ENCODE measurements around the gene HSD11B2.

Gene HSD11B2

DNA sequence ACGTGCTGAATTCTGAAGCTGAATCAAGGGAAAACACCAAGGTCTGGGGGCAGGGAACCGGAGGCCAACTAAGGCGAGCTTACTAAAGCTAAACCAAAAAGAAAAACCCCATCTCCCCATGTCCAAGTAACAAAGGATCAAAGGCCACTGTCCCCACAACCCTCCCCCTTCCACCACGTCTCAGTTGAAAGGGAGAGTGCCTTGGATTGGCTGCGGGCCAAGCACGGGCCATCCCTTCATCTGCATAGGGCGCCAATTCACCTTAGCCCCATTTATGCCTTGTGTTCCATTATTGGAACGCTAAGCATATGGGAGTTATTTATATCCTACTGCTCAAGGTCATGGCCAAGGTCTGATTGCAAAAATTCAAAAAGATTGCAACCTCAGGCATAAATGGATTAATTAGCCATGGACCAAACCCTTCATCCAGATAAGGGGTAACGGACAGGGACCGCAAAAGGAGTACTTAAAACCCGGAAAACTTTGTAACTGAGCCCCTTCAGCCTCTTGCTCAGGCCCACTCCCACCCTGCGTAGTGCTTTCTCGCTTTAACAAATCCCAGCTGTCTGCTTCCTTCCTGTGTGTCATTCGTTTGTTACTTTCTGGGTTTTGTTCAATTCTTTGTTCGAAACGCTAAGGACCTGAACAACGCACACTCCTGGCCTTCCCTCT is 50.8 kb downstream of the HSD11B2 start:
- DNase-seq = peak; percentile 23

DNA sequence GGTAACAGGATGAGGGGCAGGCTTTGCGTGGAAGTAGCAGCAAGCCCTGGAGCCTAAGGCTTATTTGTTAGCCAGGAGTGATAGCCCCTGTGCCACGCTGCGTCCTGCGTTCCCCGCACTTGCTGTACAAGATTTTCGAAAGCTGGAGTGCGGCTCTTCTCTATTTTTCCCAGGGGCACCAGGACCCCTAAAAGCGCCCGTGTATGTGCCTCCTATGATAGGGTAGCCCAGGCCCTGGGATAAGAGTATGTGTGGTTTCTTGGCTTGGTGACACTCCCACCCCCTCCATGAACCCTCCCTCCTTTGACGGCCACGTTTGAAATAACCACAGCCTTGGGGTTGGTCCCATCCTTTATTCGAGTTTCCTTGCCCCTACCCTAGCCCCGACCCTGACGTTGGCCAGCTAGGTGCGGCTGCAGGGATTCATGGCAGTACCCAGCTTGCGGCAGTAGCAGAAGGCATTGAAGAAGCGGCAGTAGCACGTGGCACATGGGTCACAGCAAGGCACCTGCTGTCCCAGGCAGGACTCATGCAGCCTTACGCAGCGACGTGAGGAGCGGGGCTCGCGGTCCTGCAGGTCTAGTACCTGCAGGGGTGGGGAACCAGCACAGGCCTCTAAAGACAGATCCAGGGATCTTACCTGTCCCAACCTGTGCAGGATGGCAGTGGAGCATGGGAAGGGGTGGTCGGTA is 51.5 kb downstream of the HSD11B2 start:
- no peak for DNase-seq

DNA sequence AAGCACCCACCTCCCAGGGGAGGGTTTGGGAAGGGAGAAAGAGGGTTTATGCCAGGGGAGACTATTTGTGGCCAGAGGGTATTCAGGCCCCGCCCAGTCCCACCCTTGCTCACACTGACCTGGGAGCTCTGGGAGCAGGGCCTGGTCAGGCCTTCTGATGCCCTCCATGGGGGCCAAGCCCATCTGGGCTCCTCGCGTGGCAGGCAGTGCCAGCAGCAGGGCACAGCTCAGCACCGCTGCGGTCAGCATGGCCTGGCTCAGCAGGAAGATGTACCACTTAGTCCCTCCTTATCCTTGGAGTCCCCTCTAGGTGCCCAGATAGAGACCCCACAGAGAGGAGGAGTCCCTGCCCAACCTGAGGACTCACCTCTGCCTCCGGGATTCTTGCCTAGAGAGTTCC is 52.2 kb downstream of the HSD11B2 start, which contains the start of gene AGRP:
AGRP (minus strand) TSS at position 398 of the 400 bp plus-strand sequence; CDS start at position 249, 149 bp downstream.
- no peak for DNase-seq

DNA sequence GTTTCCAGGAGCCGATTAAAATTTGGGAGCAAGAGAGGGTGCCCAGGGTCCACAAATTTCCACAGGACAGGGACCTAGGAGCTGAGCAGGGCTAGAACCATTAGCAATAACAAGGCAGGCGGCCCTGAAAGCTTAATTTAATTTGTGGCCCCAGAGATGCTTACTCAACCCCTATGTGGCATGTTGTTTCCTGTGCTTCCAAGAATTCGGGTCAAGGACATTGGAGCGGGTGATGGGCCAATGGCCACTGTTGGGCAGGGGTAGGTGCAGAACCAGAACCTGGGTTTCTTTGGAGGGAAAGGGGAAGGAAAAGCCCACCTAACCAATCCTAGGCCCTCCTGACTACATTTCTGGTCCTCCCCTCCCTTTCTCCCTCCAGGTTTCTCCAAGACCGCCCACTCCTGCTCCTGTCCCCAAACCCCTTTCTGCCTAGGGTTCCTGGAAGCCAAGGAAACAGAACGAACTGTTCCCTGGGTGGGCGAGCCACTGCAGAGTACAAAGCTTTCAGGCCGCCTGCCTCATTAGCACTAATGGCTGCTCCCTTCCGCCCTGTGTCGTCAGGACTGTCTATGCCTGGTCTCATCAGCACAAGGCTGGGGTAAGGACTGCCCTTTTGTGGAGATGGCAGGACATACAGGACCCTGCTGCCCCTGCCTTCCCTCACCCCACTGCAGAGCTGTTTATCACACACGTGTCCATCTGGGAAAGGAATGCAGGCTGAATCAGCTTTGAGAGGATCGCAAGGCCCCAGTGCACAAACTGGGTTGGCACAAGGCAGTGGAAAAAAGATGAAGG is 53.0 kb downstream of the HSD11B2 start:
- no peak for DNase-seq

- peak; percentile 17 for DNase-seq
These were observed 55.9 kb downstream of the HSD11B2 start for GRCh38 chr16:67486805-67487204.
